HepG2 (cell line): ENCODE results near the gene ST6GALNAC2.
A peak's percentile ranks its signal among the peaks of the same experiment; 100 is the strongest.

Experiments used
- EP300 ChIP-seq, 3 experiments: sonication (generic) in 1 of 3; formaldehyde crosslinking in 1 of 3; IDR thresholded peaks; 2 replicates each; pipeline versions ENCODE4 v1.5.1 to v1.6.1; 2011 to 2020; ENCODE audit warnings: low read depth in 2 of 3, low read length in 2 of 3, borderline replicate concordance in 1 of 3, improper control_type of control experiment in 1 of 3, mild to moderate bottlenecking in 1 of 3, missing genetic modification reagents in 1 of 3, moderate library complexity in 1 of 3
- MYC ChIP-seq: sonication (generic); formaldehyde crosslinking; IDR thresholded peaks from 2 replicates; pipeline ENCODE4 v1.9.0; 2021; ENCODE audit warnings: missing genetic modification reagents, borderline replicate concordance

- TF ChIP-seq EP300 (IDR thresholded peaks at IDR 0.05; ENCODE audit: low read depth in 2 of 2, low read length in 2 of 2) (peak in 1 of 2 experiments; percentile 79; a peak in 2 of 4 replicates), EP300 (CRISPR knock-in tag; IDR thresholded peaks at IDR 0.05; ENCODE audit: borderline replicate concordance) (peak; percentile 72; the same call in 1 of the 2 replicates), MYC (CRISPR knock-in tag) (peak; percentile 40; the same call in 1 of the 2 replicates)
Measured at GRCh38 chr17:76550712-76551615, 34.7 kb downstream of the ST6GALNAC2 start.
